ENCODE results near the gene TMEM61. TPM values are rescaled to one million over a fixed set of nuclear protein-coding genes. Genes with fewer than 3 reads are reported as not detected.
"Not testable (repeated sequence)": the region's sequence is repeated elsewhere in the genome, so short reads cannot be mapped to it uniquely, and the experiment has no call there.

The TMEM61 gene
- total RNA-seq = not detected in 2 replicates
- not detected for polyA plus RNA-seq (2012)

DNA sequence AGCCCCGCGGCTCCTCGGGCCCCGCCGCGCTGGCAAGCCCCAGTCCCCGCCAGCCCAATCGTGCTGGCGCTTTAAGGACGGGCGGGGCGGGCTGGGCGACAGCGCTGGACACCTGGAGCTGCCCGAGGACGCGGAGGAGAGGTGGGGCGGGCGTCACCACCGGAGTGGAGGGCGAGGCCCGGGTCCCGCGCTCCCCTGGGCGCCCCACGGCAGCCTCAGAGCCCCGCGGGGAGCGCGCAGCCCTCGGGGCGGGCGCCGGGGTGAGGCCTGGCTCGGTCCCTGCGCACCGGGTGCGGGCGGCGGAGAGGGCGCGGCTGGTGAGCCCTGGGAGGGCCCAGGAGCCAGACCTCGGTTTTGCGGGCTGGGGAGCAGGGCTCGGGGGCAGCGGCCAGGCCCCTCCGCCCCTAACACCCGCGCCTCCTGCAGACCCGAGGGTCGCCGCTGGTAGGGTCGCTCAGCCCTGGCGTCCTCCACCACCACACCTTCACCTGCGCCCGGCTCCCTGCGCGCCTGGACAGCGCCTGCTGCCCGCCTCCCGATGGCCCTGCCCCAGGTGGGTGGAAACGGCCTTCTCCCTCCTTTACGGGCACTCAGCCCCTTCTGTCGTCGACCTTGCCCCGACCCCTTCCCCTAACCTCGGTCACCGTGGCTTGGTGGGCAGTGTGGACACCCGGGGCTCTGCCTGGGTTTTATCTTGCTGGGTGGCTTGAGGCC lies at the start of gene TMEM61:
Gene TMEM61, plus strand, starts transcription at position 101 of the 714 bp plus-strand sequence. Its CDS starts 438 bp downstream, at position 539.
- no peak for DNase-seq (ENCODE audit: low read depth)

DNA sequence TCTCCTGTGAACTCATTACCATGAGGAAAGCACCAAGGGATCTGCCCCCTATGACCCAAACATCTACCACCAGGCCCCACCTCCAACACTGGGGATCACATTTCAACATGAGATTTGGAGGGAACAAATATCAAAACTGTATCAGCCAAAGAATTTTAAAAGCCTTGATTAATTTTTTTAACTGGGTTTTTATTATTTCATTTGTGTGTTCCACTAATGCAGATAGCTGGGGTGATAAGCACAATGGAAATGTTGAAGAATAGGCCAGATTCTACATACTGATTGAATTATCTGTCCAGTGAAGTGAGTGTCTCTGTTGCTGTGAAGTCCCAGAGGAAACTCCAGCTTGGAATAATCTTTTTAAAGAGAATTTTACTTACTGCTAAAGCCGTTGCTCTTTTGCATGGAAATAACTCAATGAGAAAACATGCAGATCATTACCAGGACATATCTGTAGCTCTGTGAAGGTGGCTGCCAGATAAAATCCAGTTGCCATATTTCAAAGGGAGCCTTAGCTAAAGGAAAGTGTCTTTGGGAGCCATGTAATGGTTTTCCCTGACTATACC lies 49.1 kb upstream of the TMEM61 start:
- DNase-seq (ENCODE audit: low read depth) = no peak

DNA sequence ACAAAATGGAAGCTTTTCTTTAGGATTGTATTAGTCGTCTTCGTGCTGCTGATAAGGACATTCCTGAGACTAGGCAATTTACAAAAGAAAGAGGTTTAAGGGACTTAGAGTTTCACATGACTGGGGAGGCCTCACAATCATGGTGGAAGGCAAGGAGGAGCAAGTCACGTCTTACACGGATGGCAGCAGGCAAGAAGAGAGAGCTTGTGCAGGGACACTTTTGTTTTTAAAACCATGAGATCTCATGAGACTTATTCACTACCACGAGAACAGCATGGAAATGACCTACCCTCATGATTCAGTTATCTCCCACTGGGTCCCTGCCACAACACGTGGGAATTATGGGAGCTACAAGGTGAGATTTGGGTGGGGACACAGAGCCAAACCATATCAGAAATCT lies 46.3 kb upstream of the TMEM61 start:
- DNase-seq (ENCODE audit: low read depth) = not testable (repeated sequence)

DNA sequence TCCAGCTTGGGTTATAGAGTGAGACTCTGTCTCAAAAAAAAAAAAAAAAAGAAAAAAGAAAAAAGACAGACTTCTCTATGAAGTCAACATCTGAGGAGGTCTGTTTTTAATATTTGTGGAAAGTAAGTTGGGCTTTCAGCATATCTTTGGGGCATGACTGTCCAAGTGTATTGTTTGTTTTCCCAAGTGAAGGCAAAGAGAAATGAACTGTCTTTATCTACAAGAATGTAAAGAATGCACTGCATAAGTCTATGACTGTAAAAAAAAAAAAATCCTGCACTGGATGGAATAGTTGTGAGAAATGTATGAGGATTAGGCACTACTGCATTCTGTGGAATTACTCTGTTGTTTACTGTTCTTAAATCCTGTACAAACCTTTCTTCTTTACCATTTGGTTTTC lies 45.6 kb upstream of the TMEM61 start:
- peak; percentile 60 for DNase-seq (ENCODE audit: low read depth)

DNA sequence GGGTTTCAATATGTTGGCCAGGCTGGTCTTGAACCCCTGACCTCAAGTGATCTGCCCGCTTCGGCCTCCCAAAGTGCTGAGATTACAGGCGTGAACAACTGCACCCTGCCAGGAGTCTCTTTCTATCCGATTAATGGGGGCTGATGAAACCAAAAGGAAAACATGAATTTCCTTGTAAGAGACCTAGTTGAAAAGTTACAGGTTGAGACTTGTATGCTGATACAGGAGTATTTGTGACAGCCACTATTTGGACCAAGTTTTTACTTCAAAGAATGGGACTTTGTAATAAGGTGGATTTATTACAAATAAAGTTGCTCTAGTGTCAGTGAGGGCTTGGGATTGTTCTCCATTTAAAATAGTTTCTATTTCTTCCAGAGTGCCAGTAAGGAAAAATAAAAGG lies 43.6 kb upstream of the TMEM61 start:
- no peak for DNase-seq (ENCODE audit: low read depth)

DNA sequence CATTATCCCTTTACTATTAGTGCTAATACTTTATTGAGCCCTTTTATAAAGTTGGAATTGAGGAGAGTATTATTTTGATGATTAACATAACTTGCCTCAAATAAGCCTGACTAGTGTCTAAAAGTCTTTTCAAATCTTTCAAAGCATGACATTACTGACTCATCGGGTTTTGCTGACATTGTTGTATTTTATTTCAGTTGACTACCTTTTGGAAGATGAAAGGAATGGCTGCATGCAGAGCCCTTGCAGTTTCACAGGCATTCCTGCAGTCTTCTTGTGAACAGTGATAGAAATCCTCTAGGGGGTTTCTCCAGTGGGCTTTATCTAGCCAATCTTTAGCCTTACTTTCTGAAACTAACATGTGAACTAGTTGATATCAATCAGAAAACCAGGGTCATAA lies 43.0 kb upstream of the TMEM61 start:
- DNase-seq (ENCODE audit: low read depth) = no peak

DNA sequence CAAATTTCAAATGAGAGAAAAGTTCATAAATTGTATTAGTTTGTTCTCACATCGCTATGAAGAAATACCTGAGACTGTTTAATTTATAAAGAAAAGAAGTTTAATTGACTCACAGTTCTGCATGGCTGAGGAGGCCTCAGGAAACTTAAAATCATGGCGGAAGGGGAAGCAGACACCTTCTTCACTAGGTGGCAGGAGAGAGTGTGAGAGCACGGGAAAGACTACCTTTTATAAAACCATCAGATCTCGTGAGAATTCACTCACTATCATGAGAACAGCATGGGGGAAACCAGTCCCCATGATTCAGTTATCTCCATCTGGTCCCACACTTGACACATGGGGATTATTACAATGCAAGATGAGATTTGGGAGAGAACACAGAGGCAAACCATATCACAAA lies 41.5 kb upstream of the TMEM61 start:
- not testable (repeated sequence) for DNase-seq (ENCODE audit: low read depth)

DNA sequence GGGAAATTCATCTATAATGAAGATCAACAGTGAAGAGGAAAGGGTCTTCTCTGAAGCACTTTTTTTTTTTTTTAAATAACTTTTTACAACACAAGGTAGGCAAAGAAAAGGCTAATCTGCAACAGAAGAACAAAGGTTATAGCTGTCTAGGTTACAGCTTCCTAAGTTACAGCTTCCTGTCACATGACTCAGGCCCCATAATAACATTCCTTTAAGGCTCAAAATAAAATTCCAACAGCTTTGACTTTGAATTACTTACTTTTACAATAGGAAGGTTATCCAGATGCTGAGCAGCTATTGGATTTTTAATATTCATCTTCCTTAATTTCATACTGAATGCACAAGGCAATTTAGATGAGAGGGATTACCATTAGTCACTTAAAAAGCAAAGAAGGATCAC lies 40.4 kb upstream of the TMEM61 start:
- no peak for DNase-seq (ENCODE audit: low read depth)

DNA sequence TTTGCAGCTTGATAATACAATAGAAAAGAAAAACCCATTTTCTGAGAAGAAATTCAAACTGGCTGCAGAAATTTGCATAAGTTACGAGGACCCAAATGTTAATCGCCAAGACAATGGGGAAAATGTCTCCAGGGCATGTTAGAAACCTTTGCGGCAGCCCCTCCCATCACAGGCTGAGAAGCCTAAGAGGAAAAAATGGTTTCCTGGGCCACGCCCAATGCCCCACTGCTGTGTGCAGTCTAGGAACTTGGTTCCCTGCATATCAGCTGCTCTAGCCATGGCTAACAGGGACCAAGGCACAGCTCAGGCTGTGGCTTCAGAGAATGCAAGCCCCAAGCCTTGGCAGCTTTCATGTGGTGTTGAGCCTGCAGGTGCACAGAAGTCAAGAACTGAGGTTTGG lies 37.5 kb upstream of the TMEM61 start:
- no peak for DNase-seq (ENCODE audit: low read depth)

DNA sequence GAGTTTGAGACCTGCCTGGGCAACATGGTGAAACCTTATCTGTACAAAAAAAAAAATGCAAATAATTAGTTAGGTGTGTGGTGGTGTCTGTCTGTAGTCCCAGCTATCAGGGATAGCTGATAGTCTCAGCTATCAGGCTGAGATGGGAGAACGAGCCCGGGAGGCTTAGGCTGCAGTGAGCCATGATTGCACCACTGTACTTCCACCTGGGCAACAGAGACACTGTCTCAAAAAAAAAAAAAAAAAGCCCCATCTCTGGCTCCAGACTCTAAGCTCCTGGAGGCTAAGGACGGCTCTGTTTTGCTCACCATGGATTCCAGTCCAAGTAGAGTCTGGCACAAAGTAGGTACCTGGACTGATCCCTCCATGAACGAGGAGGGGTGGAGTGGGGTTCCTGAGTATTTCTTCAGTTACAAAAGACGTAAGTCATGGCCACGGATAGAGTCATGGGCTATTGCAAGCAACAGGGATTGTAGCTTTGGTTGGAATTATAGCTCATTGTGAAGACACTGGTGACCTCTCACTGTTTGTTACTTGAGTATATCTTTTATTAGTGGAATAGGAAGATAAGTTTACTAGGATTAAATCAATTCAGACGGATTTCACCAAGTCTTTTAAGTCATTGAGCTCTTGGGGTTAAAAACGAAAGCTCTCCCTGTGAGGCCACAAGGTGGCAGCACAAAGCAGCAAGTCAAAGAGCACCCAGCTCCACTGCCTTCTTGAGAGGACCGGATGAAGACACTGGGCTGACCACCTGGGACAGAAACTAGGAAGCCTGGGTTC lies 35.6 kb upstream of the TMEM61 start:
- peak; percentile 86 for DNase-seq (ENCODE audit: low read depth)

DNA sequence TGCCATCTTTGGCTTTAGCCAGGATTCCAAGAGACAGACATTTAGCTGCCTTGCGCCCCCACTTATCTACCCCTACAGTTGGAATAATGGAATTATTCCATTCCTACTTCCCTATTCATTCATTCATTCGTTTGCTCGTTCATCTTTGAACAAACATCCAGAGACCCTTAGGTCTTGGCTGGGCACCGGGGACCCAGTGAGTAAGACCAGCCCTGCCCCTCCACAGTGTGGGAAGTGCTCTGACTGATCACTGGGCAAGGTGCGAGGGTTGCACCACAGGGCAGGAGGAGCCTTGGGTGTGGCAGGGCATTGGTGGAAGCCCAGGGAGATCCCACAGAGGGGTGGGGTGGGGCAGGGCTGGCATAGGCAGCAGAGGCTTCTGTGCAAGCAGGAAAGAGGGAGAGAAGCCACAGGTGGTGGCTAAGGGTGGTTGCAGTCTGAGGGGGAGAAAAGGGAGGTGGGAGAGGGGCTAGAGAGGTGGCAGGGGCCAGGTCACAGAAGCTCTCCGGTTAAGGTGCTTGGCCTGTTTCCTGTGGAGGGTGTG lies 35.0 kb upstream of the TMEM61 start:
- no peak for DNase-seq (ENCODE audit: low read depth)

DNA sequence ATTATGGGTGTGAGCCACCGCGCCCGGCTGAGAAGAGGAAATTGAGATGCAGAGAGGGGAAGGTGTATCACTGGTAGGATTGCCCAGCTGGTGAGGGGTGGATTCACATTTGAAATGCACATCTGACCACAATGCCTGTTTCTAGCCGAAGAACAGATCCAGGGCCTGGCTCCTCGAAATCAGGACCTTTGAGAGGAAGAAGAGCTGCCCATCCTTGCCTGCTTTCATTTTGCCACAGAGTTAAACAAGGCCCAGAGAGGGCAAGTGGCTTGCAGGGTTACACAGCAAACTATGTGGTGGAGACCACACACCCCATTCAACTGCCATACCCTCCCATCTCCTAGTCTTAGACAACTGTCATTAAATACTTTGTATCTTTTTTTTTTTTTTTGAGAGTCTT lies 32.9 kb upstream of the TMEM61 start:
- DNase-seq (ENCODE audit: low read depth) = no peak

DNA sequence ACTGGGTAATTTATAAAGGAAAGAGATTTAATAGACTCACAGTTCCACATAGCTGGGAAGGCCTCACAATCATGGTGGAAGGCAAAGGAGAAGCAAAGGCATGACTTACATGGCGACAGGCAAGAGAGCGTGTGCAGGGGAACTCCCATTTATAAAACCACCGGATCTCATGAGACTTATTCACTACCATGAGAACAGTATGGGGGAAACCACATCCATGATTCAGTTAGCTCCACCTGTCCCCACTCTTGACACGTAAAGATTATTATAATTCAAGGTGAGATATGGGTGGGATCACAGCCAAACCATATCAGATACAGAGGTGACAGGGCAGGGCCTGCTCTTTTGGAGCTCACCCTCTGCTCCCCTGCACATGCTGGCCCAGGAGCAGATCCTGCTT lies 31.4 kb upstream of the TMEM61 start:
- DNase-seq (ENCODE audit: low read depth) = peak; percentile 26

DNA sequence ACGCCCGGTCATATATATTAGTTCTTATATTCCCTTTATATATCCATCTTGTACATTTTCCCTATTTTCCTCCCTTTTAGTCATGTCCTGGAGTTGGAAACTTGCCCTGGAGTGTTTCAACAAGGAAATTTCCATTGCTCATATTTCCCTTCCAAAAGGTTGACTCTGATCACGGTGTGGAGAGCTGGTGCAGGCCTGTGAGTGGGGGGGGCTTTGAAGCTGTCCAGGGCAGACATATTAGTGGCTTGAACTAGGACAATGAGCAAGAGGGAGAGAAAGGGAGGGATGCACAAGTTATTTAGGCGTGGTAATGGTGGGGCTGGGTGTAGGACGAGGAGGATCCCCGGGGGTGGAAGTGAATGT lies 30.4 kb upstream of the TMEM61 start:
- DNase-seq (ENCODE audit: low read depth) = no peak

DNA sequence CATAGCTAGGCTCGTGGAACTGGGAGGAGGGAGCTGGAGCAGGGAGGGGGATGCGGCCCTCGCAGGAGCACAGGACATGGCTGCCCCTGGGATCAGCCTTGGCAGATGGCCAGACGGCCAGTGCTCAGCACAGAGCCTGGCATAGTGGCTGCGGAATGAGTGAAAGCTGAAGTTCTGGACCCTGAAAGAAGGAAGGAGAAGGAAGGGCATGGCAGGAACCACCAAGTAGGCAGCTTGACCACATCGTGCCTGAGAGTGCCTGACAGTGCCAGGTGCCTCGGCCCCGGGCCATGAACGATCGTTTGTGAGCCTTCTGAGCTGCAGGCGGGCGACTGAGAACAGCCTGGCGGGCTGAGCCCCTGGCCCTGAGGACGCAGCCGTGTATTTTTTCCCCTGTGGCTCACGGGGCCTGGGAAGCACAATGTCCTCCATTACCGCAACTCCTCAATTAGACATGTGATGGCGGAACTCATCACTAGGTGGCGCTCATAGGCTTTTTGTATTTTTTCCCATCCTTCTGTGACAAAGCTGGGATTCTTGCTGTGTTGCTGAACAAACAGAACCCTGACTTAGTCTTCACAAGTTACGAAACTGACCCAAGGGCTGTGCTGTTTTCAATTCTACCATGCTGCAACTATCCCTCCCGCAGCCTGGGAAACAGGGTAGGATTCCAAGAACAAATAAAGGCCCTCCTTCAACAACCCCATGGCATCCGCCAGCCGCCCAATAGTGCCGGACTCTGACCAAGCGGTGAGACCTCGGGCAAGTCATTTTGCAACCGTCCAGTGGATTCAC lies 29.9 kb upstream of the TMEM61 start:
- peak; percentile 95 for DNase-seq (ENCODE audit: low read depth)

DNA sequence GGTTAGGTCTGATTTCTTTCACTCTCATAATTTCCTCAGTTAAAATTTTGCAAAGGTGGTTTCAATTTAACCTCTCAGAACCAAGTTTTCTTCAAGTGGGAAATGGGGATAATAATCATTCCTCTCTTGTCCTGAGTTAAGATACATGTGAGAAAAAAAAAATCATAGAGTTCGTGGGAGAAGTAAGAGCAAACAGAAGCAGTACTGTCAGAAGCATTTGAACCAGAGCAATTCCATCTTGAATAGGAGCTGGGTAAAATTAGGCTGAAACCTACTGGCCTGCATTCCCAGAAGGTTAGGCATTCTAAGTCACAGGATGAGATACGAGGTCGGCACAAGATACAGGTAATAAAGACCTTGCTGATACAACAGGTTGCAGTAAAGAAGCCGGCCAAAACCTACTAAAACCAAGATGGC lies 28.6 kb upstream of the TMEM61 start:
- DNase-seq (ENCODE audit: low read depth) = no peak

DNA sequence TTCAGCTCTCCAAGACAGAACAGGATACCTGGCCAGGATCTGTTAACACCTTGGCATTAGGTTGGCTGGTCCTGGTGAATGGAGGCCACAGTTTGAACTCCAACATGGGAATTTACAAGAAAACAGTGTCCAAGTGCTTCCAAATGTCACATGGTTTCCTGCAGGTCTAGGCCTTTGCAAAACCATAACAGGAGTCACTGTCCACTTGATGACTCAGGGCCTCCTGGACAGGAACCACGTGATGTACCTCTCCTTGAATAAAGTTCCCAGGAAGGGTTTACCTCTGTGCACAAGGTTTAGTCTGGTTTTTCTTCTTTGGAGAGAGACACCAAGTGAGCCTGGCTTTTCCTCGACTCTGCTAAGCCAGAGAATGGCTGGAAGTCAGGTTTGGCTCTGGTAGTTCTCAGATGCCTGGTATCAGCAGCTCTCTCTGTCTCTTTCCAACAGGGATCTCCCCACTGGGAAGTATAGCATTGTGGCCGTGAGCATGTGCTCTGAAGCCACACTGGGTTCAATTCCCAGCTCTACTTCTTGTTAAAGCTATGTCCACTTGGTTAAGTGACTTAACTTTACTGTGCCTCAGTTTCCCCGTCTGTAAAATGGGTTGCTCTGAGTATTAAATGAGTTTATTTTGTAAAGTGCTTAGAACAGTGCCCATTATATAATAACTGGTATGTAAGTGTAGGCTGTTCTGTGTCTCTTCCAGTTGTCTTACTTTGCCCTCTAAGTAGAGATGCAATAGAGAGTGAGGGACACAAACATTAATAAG lies 27.3 kb upstream of the TMEM61 start:
- no peak for DNase-seq (ENCODE audit: low read depth)

DNA sequence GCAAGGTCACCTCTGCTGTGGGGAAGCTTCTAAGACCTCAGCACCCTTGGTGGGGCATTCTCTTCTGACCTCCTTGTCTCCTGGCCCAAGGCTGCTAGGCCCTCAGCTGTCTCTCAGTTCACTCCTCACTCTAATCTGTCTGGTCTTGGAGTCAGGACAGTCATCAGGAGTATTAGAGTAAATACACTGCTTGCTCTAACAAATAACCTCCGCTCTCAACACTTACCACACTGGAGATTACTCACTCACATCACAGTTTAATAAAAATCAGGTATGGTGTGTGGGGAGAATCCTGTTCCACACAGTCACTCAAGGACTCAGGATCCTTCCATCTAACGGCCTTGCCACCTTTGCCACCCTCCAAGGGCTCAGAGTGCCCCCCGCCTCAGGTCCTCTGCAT lies 26.6 kb upstream of the TMEM61 start:
- DNase-seq (ENCODE audit: low read depth) = no peak

DNA sequence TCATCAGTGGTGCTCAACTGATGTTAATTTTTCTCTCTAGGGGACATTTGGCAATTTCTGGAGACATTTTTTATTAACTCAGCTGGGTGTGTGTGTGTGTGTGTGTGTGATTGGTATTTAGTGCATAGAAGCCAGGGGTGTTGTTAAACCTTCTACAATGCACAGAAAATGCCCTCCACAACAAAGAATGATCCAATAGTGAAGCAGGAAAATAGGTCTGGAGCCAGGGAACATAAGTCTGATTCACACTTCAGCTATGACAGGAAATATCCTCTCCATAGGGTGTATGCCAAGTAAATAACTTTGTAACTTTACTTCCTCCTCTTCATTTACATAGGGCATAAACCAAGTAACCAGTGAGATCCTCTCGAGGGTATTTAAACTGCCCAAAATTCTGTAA lies 25.1 kb upstream of the TMEM61 start:
- DNase-seq (ENCODE audit: low read depth) = no peak

DNA sequence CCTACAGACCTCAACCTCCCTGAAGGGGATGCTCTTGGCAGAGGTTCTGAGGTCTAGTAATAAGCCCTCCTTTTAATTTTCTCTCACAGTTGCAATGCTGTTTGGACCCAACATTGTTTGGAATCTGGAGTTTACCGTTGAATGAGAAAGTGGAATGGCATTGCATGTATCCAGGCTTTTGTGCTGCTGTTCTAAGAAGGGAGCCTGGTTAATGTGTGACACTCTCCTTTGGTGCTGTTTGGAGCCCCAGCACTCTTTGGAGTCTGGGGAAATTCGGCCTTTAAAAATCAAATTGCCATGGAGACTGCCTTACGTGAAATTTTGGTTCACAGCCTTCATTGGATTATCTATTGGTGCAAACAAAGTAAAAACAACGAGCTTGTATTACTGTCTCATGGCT lies 23.7 kb upstream of the TMEM61 start:
- no peak for DNase-seq (ENCODE audit: low read depth)

DNA sequence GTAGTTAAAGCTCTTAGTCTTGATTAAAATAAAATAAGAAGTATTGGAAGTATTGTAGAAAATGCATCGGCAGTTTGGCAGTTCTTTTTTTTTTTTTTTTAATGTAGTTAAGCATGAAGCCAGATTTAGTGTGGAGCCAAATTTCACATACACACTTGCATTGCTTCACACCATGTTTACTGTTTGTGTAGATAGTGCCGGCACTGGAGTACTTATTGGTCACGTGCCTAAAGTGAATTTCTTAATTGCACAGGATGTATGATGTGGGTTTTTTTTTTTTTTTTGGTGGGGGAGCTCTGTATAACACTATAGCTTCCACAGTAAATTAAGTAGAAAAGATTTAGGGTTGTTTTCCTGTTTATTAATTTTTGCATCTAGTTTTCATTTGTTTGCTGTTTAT lies 21.2 kb upstream of the TMEM61 start:
- DNase-seq (ENCODE audit: low read depth) = no peak

Data from myocyte (in vitro differentiated cells).